Heart left ventricle (tissue), 16 donors: ENCODE results near the gene AKAP13. TPM values are rescaled to one million over a fixed set of nuclear protein-coding genes. Genes with fewer than 3 reads are reported as not detected.
A peak's percentile ranks its signal among the peaks of the same experiment; 100 is the strongest.

ENCODE experiments used
- ATAC-seq, 4 donors: fragments of 200-7000 bp; cut with Tn5 transposase; one replicate each; pipeline ENCODE4 v1.9.1; 2020 to 2022; ENCODE audit warnings: moderate library complexity in 4 of 4, mild to moderate bottlenecking in 3 of 4, moderate number of reproducible peaks in 1 of 4
- DNase-seq, 5 donors: peaks; one replicate each; pipeline ENCODE4 v3.0.0-alpha.2; 2020
- H3K27ac ChIP-seq, 12 donors: fragments of 200-600 bp; sonication (generic) in 4 of 12; one replicate each; pipeline versions ENCODE4 v1.5.0 to v1.8.0; 2016 to 2022; ENCODE audit warnings: mild to moderate bottlenecking in 2 of 12
- H3K27me3 ChIP-seq, 9 donors: fragments of 200-600 bp; sonication (generic) in 2 of 9; one replicate each; pipeline versions ENCODE4 v1.5.1 to v1.8.0; 2016 to 2022; ENCODE audit warnings: mild to moderate bottlenecking in 3 of 9
- H3K36me3 ChIP-seq, 9 donors: fragments of 200-600 bp; sonication (generic) in 2 of 9; one replicate each; pipeline versions ENCODE4 v1.5.0 to v1.8.0; 2018 to 2022; ENCODE audit warnings: mild to moderate bottlenecking in 2 of 9
- H3K4me1 ChIP-seq, 12 donors: fragments of 200-600 bp; sonication (generic) in 4 of 12; one replicate each; pipeline versions ENCODE4 v1.5.0 to v1.8.0; 2016 to 2022; ENCODE audit warnings: mild to moderate bottlenecking in 3 of 12
- H3K4me3 ChIP-seq, 12 donors: fragments of 200-600 bp; sonication (generic) in 4 of 12; one replicate each; pipeline versions ENCODE4 v1.5.0 to v1.8.0; 2017 to 2022; ENCODE audit warnings: mild to moderate bottlenecking in 9 of 12, moderate library complexity in 4 of 12
- H3K9me3 ChIP-seq, 12 donors: fragments of 200-600 bp; sonication (generic) in 4 of 12; one replicate each; pipeline versions ENCODE4 v1.5.0 to v1.8.0; 2016 to 2022; ENCODE audit warnings: mild to moderate bottlenecking in 1 of 12
- CTCF ChIP-seq, 12 donors: fragments of 200-600 bp; sonication (generic) in 4 of 12; IDR thresholded peaks; one replicate each; pipeline versions ENCODE4 v1.5.0 to v1.8.0; 2018 to 2022; ENCODE audit warnings: antibody characterized with exemption in 12 of 12, mild to moderate bottlenecking in 5 of 12
- POLR2A ChIP-seq, 2 donors: fragments of 450-650 bp; IDR thresholded peaks; one replicate each; pipeline ENCODE4 v1.6.1; 2017; ENCODE audit warnings: antibody characterized with exemption in 2 of 2, mild to moderate bottlenecking in 2 of 2, moderate library complexity in 2 of 2
- WGBS, 4 donors: extraction: QIAGEN DNeasy Blood & Tissue Kit in 2 of 4; methylation state at CpG; one replicate each; pipeline versions ENCODE4 v1.1.5 to v1.1.7; 2013 to 2018; 5-methylcytosine and 5-hydroxymethylcytosine counted together
- intact Hi-C, 10 donors: fragments of 100-400 bp; cut with DNase I; formaldehyde crosslinking; loops; one replicate each; pipeline versions ENCODE4 v1.11.1 to v1.14.2; 2022
- polyA plus RNA-seq, 2 donors: library from polyadenylated mRNA; stranded (reverse); fragments of 200-250 nt; gene quantifications; one replicate each; pipeline ENCODE4 v1.2.3, GENCODE V29; 2013
- total RNA-seq, 9 donors: library from RNA; depleted of rRNA in 2 of 9; stranded (reverse); fragments of >200 nt in 2 of 9; fragmentation: NEBNext Ultra II Directional in 3 of 9; extraction: Animal tissue kit (Norgen Biotek cat#: 25700) in 3 of 9; gene quantifications; one replicate each; pipeline versions ENCODE4 v1.1.0 to v1.2.4, GENCODE V29; 2016 to 2023
- donor health status: ischemic (EF 13 %, LVEDD 7.1; RV severe dilation, severe dysfunction).
- donor health status: healthy with polysubstance abuse.
- donor health status: DM: no; HTN: yes; CAD: no.
- donor health status: DM: no; HTN: no; CAD: no.
- donor health status: ischemic (EF 25% LVEDD 6.9; RV normal size, moderate dysfunction).
- donor health status: ischemic (EF 25% LVEDD 5.7; RV mildly dilated, moderate dysfunction).
- donor health status: healthy.
- donor health status: DM: yes; HTN: yes; CAD: no.
- donor health status: ischemic (EF 35%, LVEDD 5.7; RV mildly dilated, moderate dysfunction).
- donor health status: nonischemic (EF 11% LVEDD 7.7; RV severe dilation, severe dysfunction).
- donor health status: DM: yes; HTN: yes; CAD: no.
- donor health status: PGD.
- donor health status: ischemic (EF 29% LVEDD 5.4; RV normal size, mild dysfunction).
- donor health status: nonischemic (EF 23%, LVEDD 6.1; RV moderate dilation, normal function).

AKAP13 gene
- total and polyA plus RNA-seq, 11 donors, result 124 to 598 (median 340) TPM

GRCh38 chr15:85559530-85559929 is 179.1 kb downstream of the AKAP13 start:
- Histone ChIP-seq H3K4me3 (no peak overlapping the region), H3K27ac (peak overlapping the region in 6 of 12 donors; percentile 39 to 66 (median 44)), H3K36me3 (peaks cover 0 to 22% (median 3%) of the 10 kb centered on the region in 9 donors), H3K9me3 (no peaks in the 10 kb centered on the region), H3K27me3 (no peaks in the 10 kb centered on the region), H3K4me1 (peaks cover 0 to 76% (median 30%) of the 10 kb centered on the region in 12 donors)
- TF ChIP-seq POLR2A (IDR thresholded peaks at IDR 0.05), result no peak
- TF ChIP-seq CTCF (IDR thresholded peaks at IDR 0.05), result no peak
- intact Hi-C loops, result no loop called here
- no peak for DNase-seq
- ATAC-seq, result no peak
- 82 to 91% (median 87%) methylated on average over 7 of the region's 7 CpGs for WGBS, 4 donors

GRCh38 chr15:85562824-85563223 is 182.4 kb downstream of the AKAP13 start:
- H3K27ac ChIP-seq, result peak overlapping the region in 5 of 12 donors; percentile 14 to 48 (median 38)
- no peaks in the 10 kb centered on the region for H3K9me3 ChIP-seq
- 89 to 95% (median 94%) methylated on average over 6 of the region's 6 CpGs for WGBS, 4 donors
- no peak overlapping the region for H3K4me3 ChIP-seq
- H3K4me1 ChIP-seq, result peaks cover 0 to 63% (median 40%) of the 10 kb centered on the region in 12 donors
- H3K36me3 ChIP-seq, result peaks cover 0 to 15% (median 0%) of the 10 kb centered on the region in 9 donors
- intact Hi-C loops, result no loop called here
- TF ChIP-seq POLR2A (IDR thresholded peaks at IDR 0.05) (no peak), CTCF (IDR thresholded peaks at IDR 0.05) (no peak)
- no peak for ATAC-seq
- no peak for DNase-seq
- H3K27me3 ChIP-seq, result no peaks in the 10 kb centered on the region

GRCh38 chr15:85563328-85563727 is 182.9 kb downstream of the AKAP13 start:
- no peak overlapping the region for H3K4me3 ChIP-seq
- ATAC-seq, result peak; percentile 43 to 75 (median 62)
- intact Hi-C loops, result no loop called here
- H3K36me3 ChIP-seq, result peaks cover 0 to 15% (median 0%) of the 10 kb centered on the region in 9 donors
- no peaks in the 10 kb centered on the region for H3K27me3 ChIP-seq
- no peak for DNase-seq
- no peaks in the 10 kb centered on the region for H3K9me3 ChIP-seq
- 38 to 51% (median 49%) methylated on average over 3 of the region's 3 CpGs for WGBS, 4 donors
- TF ChIP-seq POLR2A (IDR thresholded peaks at IDR 0.05) (no peak), CTCF (IDR thresholded peaks at IDR 0.05) (no peak)
- H3K4me1 ChIP-seq, result peaks cover 0 to 62% (median 39%) of the 10 kb centered on the region in 12 donors
- H3K27ac ChIP-seq, result peak overlapping the region in 7 of 12 donors; percentile 14 to 55 (median 38)

GRCh38 chr15:85563731-85564130 is 183.3 kb downstream of the AKAP13 start:
- ATAC-seq, result no peak
- Histone ChIP-seq H3K4me3 (no peak overlapping the region), H3K27ac (peak overlapping the region in 7 of 12 donors; percentile 14 to 55 (median 38)), H3K36me3 (peaks cover 0 to 15% (median 0%) of the 10 kb centered on the region in 9 donors), H3K4me1 (peaks cover 0 to 62% (median 39%) of the 10 kb centered on the region in 12 donors), H3K9me3 (no peaks in the 10 kb centered on the region), H3K27me3 (no peaks in the 10 kb centered on the region)
- TF ChIP-seq POLR2A (IDR thresholded peaks at IDR 0.05) (no peak), CTCF (IDR thresholded peaks at IDR 0.05) (no peak)
- intact Hi-C loops, result no loop called here
- 44 to 65% (median 55%) methylated on average over 1 of the region's 1 CpG for WGBS, 4 donors
- DNase-seq, result no peak
